IPS DF 19.7 (cell line): Measurements from ENCODE around the gene TNFRSF25.
"Not testable (repeated sequence)": the region's sequence is repeated elsewhere in the genome, so short reads cannot be mapped to it uniquely, and the experiment has no call there.

Experiments used
- DNase-seq: peaks from one replicate; pipeline ENCODE4 v3.0.0-alpha.2; 2013; ENCODE audit warnings: low read depth, low spot score

TNFRSF25 gene

DNA sequence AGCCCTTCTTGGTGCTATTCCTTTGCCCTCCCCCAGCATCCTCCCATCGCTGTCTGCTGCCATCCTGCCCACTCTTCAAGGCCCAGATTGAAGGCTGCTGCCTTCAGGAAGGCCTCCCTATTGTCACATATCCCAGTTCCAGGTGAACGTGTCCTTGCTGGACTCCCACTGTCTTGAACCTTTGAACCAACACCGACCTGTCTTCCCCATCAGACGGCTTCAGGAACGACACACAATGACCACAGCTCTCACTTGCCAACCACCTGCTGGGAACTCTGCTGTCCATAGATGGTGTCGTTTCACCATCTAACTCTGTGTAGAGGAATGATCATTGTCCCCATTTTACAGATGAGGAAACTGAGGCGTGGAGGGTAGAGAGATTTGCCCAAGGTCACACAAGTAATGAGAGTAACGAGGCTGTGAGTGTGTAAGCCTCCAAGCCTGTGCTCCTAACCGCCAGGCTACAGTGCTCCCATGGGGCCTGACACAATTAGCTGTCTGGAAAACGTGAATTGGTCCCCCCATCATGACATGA is 35.4 kb upstream of the TNFRSF25 start:
- DNase-seq, result no peak

DNA sequence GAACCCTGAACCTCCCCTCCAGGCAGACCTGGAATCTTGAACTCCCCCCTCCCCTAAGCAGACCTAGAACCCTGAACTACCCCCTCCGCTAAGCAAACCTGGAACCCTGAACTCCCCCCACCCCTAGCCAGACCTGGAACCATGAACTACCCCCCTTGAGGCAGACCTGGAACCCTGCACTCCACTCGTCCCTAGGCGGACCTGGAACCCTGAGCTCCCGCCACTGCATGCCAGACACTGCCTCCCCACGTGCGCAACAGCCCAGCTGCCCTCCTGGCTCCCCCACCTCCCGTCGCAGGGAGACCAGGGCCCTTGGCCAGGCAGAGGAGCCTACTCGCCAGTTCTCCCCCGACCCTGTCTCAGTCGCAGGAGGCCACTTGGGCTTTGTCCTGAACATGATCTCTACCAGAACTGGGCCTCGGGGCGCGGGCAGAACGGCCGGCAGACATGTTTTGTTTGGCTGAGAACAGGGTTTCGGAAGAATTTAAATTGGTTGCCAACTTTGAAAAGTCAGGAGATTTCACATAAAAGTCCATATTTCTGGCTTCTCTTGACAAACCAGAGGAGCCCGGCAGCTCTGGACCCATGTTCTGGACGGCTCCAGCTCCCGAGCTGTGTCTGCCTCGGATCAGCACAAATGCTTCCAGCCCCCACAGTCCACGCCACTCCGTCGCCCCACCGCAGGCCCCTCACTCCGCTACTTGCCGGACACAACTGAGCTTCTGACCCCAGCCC is 34.7 kb upstream of the TNFRSF25 start:
- DNase-seq, result no peak

- no peak for DNase-seq
Observed at GRCh38 chr1:6499296-6499695, 33.3 kb upstream of the TNFRSF25 start.

GRCh38 chr1:6498576-6499111 is 32.7 kb upstream of the TNFRSF25 start:
- DNase-seq, result no peak

DNA sequence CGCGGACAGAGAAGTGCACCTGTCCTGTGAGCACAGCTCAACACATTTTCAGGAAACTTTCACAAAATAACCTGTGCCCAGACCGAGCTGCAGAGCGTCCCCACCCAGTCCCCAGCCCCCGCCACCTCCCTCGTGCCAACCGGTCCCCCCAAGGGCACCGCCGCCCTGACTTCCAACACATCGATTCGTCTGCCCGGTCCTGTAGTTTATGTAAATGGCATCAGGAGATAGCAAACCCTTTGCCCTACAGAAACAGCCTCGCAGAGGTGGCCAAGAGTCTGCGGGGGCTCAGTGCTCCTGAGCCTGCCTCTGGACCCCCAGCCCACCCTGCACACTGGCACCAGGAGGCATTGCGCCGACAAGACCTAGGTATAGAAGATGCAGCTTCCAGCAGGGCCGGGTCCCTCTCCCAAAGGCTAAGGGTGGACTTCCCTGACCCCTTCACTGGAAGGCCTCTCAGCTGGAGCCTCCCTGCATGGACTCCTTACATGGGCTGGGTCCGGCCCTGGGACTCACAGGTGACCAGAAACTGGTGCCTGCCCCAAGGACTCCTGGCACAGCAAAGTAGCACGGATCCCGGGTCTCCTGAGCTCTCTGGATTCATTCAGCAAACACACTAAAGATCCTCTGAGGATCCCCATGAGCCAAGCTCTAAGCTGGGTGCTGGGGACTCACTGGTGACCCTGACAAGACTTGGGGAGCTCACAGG is 32.0 kb upstream of the TNFRSF25 start:
- no peak for DNase-seq

GRCh38 chr1:6497215-6497866 is 31.4 kb upstream of the TNFRSF25 start:
- DNase-seq, result no peak

- DNase-seq, result no peak
Observed at GRCh38 chr1:6496890-6497214, 30.9 kb upstream of the TNFRSF25 start.

- no peak for DNase-seq
Observed at GRCh38 chr1:6496365-6496721, 30.4 kb upstream of the TNFRSF25 start.

- DNase-seq, result no peak
Observed at GRCh38 chr1:6495540-6496364, 29.8 kb upstream of the TNFRSF25 start.

DNA sequence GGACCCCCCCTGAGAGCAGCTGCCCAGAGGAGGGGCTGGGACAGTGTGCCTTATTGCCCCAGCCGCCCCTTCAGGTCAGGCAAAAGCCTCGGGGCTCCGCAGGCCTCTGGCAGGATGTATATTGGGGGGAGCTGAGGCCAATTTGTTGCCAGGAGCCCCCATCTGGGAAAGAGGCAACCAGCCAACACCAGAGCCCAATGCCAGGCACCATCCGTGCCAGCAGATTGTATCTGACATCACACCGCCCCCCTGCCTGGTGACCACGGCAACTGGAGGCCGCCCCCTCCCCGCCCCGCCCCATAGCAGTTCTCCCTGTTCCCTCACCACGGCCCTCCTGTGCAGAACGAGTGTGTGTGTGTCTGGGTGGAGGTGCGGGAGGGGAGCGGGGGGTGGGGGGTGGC is 29.1 kb upstream of the TNFRSF25 start:
- no peak for DNase-seq

DNA sequence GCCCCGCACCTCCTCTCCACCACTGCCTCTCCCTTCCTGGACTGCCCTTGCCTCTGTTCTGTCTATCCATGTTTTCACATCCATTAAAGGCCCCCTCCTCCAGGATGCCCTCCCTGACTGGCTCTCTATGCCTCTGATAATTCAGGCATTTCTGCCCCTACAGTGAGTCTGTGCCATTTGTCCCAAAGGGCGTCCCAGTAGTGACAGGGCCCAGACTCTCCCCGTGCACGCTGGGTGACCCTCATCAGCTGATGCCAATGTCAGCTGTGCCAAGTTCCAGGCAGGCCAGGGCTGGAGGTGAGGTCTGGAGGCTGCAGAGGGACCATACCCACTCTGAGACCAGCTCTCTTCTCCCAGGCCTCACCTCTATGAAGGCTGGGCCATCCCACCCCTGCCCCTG is 28.7 kb upstream of the TNFRSF25 start:
- DNase-seq, result no peak

GRCh38 chr1:6493834-6494223 is 27.9 kb upstream of the TNFRSF25 start:
- not testable (repeated sequence) for DNase-seq

DNA sequence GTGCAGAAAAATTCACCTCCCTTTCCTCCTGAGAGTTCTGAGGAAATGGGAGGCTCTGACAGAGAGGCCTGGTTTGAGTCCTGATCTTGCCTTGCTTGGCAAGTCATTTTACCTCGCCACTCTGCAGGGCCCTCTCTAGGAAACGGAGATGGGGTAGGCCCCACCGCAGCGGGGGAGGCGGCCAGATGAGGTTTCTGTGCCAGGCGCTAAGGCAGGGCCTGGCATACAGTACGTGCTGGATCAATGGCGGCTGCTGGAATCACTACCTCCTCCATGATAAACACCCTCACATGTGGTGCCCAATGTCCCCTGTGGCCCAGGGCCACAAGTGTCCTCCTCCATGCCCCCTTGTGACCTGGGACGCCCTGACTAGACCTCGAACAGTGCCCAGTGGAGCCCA is 26.0 kb upstream of the TNFRSF25 start:
- DNase-seq, result no peak

GRCh38 chr1:6491480-6491962 is 25.5 kb upstream of the TNFRSF25 start, which contains the start of gene PLEKHG5:
Gene PLEKHG5 (minus strand): TSS chr1:6491667. CDS start chr1:6477571, 14,096 bp downstream.
- no peak for DNase-seq

- DNase-seq, result no peak
Observed at GRCh38 chr1:6491081-6491449, 25.1 kb upstream of the TNFRSF25 start.

DNA sequence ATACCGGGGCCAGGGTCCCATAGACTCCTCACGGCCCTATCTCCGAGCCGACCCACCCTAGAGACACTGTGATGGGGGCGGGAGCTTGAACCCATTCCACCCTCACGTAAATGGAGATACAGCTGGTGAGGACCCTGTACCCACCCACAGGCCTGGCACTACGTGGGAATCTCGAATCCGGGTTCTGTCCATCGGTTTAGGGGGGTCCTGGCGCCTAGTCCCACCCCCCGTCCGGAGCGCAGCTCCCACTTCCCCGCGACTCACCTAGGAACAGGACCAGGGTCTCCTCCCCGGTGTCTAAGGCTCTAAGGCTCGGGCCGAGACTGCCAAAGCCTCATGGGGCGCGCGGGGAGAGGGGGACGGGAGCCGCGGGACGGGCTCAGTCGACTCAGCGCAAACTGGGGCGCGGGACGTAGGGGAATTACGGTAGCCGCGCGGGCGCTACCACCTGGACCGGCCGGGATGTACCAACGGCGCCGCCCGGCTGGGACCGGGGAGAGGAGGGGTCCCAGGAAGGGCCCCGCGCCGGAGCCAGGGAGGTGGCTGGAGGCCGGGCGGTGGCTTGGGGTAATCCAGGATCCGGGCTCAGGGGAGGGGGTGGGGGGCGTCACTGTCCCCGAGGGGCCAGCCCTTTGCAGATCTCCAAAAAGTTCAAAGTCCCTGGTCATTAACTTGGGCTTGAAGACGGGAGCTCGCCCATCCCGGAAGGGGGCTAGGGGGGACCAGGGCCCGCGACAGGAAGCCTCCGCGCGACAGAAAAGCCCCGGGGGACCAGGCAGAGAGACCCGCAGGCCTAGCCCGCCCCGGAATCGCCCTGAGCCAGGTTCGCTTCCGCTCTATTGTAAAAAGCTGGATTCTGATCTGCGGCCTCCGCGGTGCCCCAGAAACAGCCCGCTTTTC is 24.5 kb upstream of the TNFRSF25 start:
- no peak for DNase-seq

- no peak for DNase-seq
Observed at GRCh38 chr1:6489799-6490180, 23.8 kb upstream of the TNFRSF25 start.

DNA sequence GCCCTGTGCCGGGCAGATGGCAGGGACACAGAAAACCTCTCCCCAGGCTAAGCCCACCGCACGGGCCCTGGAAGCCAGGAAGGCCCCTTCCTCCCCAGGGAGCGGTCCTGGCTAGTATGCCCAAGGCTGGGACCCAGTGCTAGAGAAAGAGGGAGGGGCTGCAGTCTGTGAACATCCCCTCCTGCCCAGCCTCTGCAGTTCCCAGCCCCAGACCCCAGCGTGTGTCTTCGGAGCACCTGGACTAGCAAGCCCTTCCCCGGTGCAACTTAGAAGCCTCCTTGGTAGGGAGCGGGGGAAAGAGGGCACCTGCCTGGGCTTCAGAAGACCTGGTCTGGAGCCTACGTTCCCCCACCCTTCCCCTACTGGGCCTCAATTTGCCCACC is 23.4 kb upstream of the TNFRSF25 start:
- DNase-seq, result no peak

- DNase-seq, result no peak
Observed at GRCh38 chr1:6488602-6489382, 22.8 kb upstream of the TNFRSF25 start.
